ENCODE data around the gene KCNAB1.
A peak's percentile ranks its signal among the peaks of the same experiment; 100 is the strongest.

Gene KCNAB1

GRCh38 chr3:156378871-156379270 lies 258.5 kb downstream of the KCNAB1 start:
- in situ Hi-C loops (cut with HindIII; ENCODE audit: low sequenced_read_pairs): no loop called here
- TF ChIP-seq CTCF (IDR thresholded peaks at IDR 0.05; ENCODE audit: low read depth, low read length): no peak
- DNase-seq (ENCODE audit: low read depth, low spot score): no peak
- H3K4me3 ChIP-seq (ENCODE audit: low read depth, low read length): no peak overlapping the region

- no peak for DNase-seq (ENCODE audit: low read depth, low spot score)
- in situ Hi-C loops (cut with HindIII; ENCODE audit: low sequenced_read_pairs): no loop called here
- no peak for TF ChIP-seq CTCF (IDR thresholded peaks at IDR 0.05; ENCODE audit: low read depth, low read length)
- no peak overlapping the region for H3K4me3 ChIP-seq (ENCODE audit: low read depth, low read length)
Measured at GRCh38 chr3:156379327-156379726, 258.9 kb downstream of the KCNAB1 start.

- DNase-seq (ENCODE audit: low read depth, low spot score): no peak
- no peak for TF ChIP-seq CTCF (IDR thresholded peaks at IDR 0.05; ENCODE audit: low read depth, low read length)
- no peak overlapping the region for H3K4me3 ChIP-seq (ENCODE audit: low read depth, low read length)
- in situ Hi-C loops (cut with HindIII; ENCODE audit: low sequenced_read_pairs): no loop called here
Measured at GRCh38 chr3:156381253-156381652, 260.9 kb downstream of the KCNAB1 start.

- H3K4me3 ChIP-seq (ENCODE audit: low read depth, low read length): no peak overlapping the region
- peak; percentile 80 for TF ChIP-seq CTCF (IDR thresholded peaks at IDR 0.05; ENCODE audit: low read depth, low read length)
- peak; percentile 33 for DNase-seq (ENCODE audit: low read depth, low spot score)
- in situ Hi-C loops (cut with HindIII; ENCODE audit: low sequenced_read_pairs): no loop called here
Measured at GRCh38 chr3:156382458-156383346, 262.3 kb downstream of the KCNAB1 start.

GRCh38 chr3:156383441-156384025 lies 263.2 kb downstream of the KCNAB1 start:
- in situ Hi-C loops (cut with HindIII; ENCODE audit: low sequenced_read_pairs): no loop called here
- no peak for DNase-seq (ENCODE audit: low read depth, low spot score)
- no peak overlapping the region for H3K4me3 ChIP-seq (ENCODE audit: low read depth, low read length)
- TF ChIP-seq CTCF (IDR thresholded peaks at IDR 0.05; ENCODE audit: low read depth, low read length): no peak

- DNase-seq (ENCODE audit: low read depth, low spot score): peak; percentile 92
- no peak for TF ChIP-seq CTCF (IDR thresholded peaks at IDR 0.05; ENCODE audit: low read depth, low read length)
- no peak overlapping the region for H3K4me3 ChIP-seq (ENCODE audit: low read depth, low read length)
- in situ Hi-C loops (cut with HindIII; ENCODE audit: low sequenced_read_pairs): no loop called here
Measured at GRCh38 chr3:156388497-156389448, 268.4 kb downstream of the KCNAB1 start.
